ENCODE data around the gene ARHGAP10.

DNA sequence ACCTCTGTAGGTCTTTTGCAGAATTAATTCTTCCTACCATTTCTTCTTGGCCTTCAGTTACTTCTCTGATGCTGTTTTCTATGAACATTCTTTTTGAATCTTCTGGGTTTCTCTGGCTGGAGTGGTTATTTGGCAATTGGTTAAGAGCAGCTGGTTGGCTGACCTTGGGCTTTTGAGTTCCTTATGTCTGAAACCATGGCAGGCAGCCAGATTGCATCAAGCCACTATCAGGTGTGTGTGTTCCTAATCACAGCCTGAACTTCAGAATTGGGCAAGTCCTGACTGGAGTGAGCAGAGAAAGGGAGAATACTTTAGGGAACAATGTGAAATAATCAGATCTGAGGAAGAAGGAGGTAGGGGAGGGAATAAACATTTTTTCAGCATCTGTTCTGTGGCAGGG, 90.2 kb downstream of the ARHGAP10 start:
- TF ChIP-seq, protein P1, sequence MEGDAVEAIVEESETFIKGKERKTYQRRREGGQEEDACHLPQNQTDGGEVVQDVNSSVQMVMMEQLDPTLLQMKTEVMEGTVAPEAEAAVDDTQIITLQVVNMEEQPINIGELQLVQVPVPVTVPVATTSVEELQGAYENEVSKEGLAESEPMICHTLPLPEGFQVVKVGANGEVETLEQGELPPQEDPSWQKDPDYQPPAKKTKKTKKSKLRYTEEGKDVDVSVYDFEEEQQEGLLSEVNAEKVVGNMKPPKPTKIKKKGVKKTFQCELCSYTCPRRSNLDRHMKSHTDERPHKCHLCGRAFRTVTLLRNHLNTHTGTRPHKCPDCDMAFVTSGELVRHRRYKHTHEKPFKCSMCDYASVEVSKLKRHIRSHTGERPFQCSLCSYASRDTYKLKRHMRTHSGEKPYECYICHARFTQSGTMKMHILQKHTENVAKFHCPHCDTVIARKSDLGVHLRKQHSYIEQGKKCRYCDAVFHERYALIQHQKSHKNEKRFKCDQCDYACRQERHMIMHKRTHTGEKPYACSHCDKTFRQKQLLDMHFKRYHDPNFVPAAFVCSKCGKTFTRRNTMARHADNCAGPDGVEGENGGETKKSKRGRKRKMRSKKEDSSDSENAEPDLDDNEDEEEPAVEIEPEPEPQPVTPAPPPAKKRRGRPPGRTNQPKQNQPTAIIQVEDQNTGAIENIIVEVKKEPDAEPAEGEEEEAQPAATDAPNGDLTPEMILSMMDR (IDR thresholded peaks at IDR 0.05), result no peak
- no peak for TF ChIP-seq POLR2A (IDR thresholded peaks at IDR 0.05)

All from right lobe of liver (tissue), 4 donors.